ENCODE measurements around the gene PPP1R13L. TPM values are rescaled to one million over a fixed set of nuclear protein-coding genes. Genes with fewer than 3 reads are reported as not detected.
A peak's percentile ranks its signal among the peaks of the same experiment; 100 is the strongest.

The PPP1R13L gene
- total and polyA plus RNA-seq, 2 of the 8 experiments (the other 6 are each of a cell fraction or from before 2014, with no cell fraction given): 9.1 to 15.3 TPM

DNA sequence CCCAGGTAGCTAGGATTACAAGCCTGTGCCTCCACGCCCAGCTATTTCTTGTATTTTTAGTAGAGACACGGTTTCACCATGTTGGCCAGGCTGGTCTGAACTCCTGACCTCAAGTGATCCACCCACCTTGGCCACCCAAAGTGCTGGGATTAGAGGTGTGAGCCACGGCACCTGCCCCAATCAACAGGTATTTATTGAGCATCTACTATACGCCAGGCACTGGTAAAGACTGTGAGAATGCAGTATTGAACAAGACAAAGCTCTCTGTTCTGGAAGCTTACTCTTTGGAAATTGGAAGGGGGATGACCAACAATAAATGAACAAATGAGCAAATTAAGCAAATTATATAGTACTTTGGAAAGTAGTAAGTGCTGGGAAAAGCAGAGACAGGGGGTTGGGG lies 40.3 kb upstream of the PPP1R13L start:
- Histone ChIP-seq H3K4me3 (ENCODE audit: extremely low read depth in 1 of 4, insufficient read depth in 2 of 4, low read depth in 3 of 4, low read length in 4 of 4) (no peak overlapping the region), H3K79me1 (ENCODE audit: low read depth, low read length) (no peaks in the 10 kb centered on the region)
- WGBS, 2 experiments (ENCODE audit: extremely low coverage in 1 of 2, insufficient coverage in 1 of 2, insufficient read length in 1 of 2, insufficient replicate concordance in 2 of 2, low coverage in 1 of 2, low lambda C conversion rate in 2 of 2, missing lambda C conversion rate in 1 of 2): 77% methylated on average over 4 of the region's 4 CpGs; no CpG with 5 or more reads in 1 of the 2 experiments

More for the DNA sequence above, 40.3 kb upstream of the PPP1R13L start:
- ChIA-PET POLR2A (ENCODE audit: partially characterized antibody) (interaction anchor here (0.6 to 1.9 kb wide), 10 partner anchors 8 to 195 kb away, joined by 3 to 12 read pairs (median 4); partner anchors contain the start of genes FOSB and RTN2), CTCF (ENCODE audit: partially characterized antibody) (interaction anchor here (0.5 to 6.3 kb wide), 10 partner anchors 12 to 1440 kb away, joined by 3 to 145 read pairs (median 8); partner anchors contain the start of genes FOSB and SIX5)
- Histone ChIP-seq H3K23ac (ENCODE audit: insufficient read length) (no peak overlapping the region), H3K4me1 (replicated peaks in 1 of 4; ENCODE audit: control insufficient read depth in 3 of 4, insufficient read depth in 4 of 4, low read length in 3 of 4) (peaks cover 6 to 21% (median 12%) of the 10 kb centered on the region in 4 experiments), H3K9ac (replicated peaks in 1 of 4; ENCODE audit: extremely low read depth in 1 of 4, low read depth in 3 of 4, low read length in 3 of 4) (no peak overlapping the region), H3K4me2 (ENCODE audit: insufficient read depth in 1 of 2, low read depth in 2 of 2, low read length in 2 of 2) (peak overlapping the region in 1 of 2 experiments; percentile 77; a peak in 2 of 4 replicates), H2BK5ac (ENCODE audit: low read depth, low read length) (no peak overlapping the region), H3K36me3 (ENCODE audit: control insufficient read depth in 2 of 4, insufficient read depth in 4 of 4, low read length in 3 of 4) (no peaks in the 10 kb centered on the region), H3K4ac (replicated peaks; ENCODE audit: insufficient read length, low read depth, low read length) (no peak overlapping the region), H3K79me2 (ENCODE audit: control insufficient read depth in 1 of 2, insufficient read depth in 2 of 2, low read length in 2 of 2) (no peaks in the 10 kb centered on the region), H4K91ac (replicated peaks; ENCODE audit: insufficient read length, low read length) (no peak overlapping the region), H2BK20ac (ENCODE audit: low read length) (no peak overlapping the region), H4K8ac (ENCODE audit: extremely low read depth, insufficient read depth, low read length) (no peak overlapping the region), H3K27ac (ENCODE audit: low read depth, low read length) (no peak overlapping the region), H3K23me2 (ENCODE audit: low read depth, low read length) (peaks cover 14% of the 10 kb centered on the region), H4K5ac (ENCODE audit: insufficient read length, low read depth, low read length) (no peak overlapping the region), H3K18ac (ENCODE audit: extremely low read depth, low read length) (no peak overlapping the region), H3K27me3 (replicated peaks in 1 of 4; ENCODE audit: control insufficient read depth in 3 of 4, extremely low read depth in 1 of 4, insufficient read depth in 3 of 4, low read length in 3 of 4) (peaks cover 0 to 7% (median 6%) of the 10 kb centered on the region in 4 experiments; a peak in 5 of 7 replicates), H2BK12ac (ENCODE audit: low read depth, low read length) (peak overlapping the region; percentile 98; the same call in 1 of the 2 replicates), H3K14ac (ENCODE audit: insufficient read length) (no peak overlapping the region), H3K9me3 (ENCODE audit: insufficient read depth in 2 of 2, low read depth in 1 of 2, low read length in 1 of 2) (no peaks in the 10 kb centered on the region), H2AFZ (ENCODE audit: low read length) (no peak overlapping the region), H4K20me1 (replicated peaks in 1 of 2; ENCODE audit: control insufficient read depth in 1 of 2, insufficient read depth in 2 of 2, low read length in 2 of 2) (no peaks in the 10 kb centered on the region), H2BK15ac (ENCODE audit: low read length) (no peak overlapping the region), H3K56ac (replicated peaks; ENCODE audit: insufficient read length, low read depth, low read length) (no peak overlapping the region), H2AK5ac (ENCODE audit: low read depth, low read length) (peak overlapping the region; percentile 82; the same call in 1 of the 2 replicates), H2BK120ac (replicated peaks; ENCODE audit: low read depth, low read length) (no peak overlapping the region)
- FAIRE-seq (no peak), DNase-seq (ENCODE audit: low read depth in 1 of 2, low spot score in 2 of 2) (no peak)
- TF ChIP-seq TCF12 (IDR thresholded peaks at IDR 0.05; ENCODE audit: low read depth, low read length): no peak
- no peak for TF ChIP-seq FOSL1 (IDR thresholded peaks at IDR 0.05; ENCODE audit: insufficient read depth, low read depth, low read length)
- no peak for TF ChIP-seq KDM4A (IDR thresholded peaks at IDR 0.05; ENCODE audit: low read depth, low read length, severe bottlenecking)
- no peak for TF ChIP-seq NRF1 (IDR thresholded peaks at IDR 0.05; ENCODE audit: low read depth, low read length)
